D341Med (cell line): Measurements from ENCODE around the gene SCIN.
"Not testable (repeated sequence)": the region's sequence is repeated elsewhere in the genome, so short reads cannot be mapped to it uniquely, and the experiment has no call there.

Source experiments
- DNase-seq: peaks from one replicate; pipeline ENCODE4 v3.0.0; 2012; ENCODE audit warnings: low spot score

The SCIN gene

DNA sequence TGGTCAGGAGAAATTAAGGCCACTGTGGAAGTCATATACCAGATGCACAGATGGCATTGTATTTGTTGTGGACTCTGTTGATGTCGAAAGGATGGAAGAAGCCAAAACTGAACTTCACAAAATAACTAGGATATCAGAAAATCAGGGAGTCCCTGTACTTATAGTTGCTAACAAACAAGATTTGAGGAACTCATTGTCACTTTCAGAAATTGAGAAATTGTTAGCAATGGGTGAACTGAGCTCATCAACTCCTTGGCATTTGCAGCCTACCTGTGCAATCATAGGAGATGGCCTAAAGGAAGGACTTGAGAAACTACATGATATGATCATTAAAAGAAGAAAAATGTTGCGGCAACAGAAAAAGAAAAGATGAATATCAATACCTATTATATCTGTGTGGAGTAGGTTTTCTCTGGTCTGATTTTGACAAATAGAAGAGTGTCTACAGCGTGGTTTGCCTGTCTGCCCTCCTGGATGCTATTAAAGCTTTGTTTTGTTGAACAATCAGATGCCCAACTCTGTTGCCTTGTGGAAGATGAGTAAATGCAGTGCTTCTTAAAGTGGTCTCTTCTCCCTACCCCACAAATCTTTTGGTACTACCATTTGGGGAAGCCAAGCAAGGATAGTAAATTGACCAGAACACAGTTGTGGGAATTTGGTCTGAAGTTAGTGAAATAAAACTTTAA is 118.1 kb downstream of the SCIN start:
- not testable (repeated sequence) for DNase-seq

DNA sequence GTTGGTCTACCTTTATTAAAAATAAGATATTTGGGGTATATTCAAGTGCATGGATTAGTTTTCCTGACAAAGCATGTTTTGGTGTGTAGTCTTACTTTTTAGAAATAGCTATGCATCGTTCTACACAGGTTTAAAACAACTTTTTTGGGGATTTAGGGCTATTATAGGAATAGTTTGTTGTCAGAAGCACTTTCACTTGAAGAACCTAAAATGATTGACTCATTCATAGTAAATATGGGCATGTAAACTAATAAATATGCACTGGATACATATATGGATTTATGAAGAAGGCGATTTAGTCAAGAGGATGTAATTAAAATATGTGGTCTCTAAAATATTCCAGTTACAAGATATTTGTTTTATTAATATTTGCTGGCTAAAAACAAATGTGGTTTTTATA is 118.9 kb downstream of the SCIN start:
- no peak for DNase-seq

DNA sequence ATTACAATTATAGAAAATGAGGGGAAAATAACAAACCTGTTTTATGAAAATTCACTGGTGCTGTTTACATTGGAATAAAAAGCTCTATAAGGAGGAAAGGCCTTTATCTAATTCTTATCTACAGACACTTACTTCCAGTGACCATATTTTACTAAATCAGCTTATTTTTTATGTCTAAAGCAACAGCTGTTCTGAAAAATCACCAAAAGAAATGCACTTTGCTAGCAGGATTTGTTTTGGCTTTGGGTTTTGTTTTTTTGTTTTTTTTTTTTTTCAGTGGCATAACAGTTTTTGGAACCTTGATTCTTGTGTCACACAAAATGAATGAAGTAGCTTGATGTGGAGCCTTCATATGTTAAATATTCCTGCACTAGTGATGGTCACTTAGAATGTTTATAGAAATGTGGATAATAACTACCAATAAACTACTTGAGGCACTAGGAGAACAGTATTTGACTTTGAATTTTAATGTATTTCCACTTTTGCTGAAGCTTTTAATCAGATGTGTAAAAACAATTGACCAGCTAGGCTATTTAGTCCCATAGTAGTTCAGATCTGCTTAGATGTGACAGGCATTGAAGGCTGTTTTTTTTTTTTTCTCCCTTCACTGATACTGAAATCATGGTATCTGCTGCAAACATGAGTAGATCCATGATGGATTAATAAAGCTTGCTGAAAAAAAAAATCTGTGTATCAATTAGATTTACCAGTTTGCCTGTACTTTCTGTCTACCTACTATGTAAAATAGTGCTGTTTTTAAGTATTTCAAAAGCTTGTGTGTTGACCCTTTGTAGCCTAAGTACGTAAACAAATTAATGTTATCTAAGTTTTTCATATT is 119.7 kb downstream of the SCIN start:
- no peak for DNase-seq

GRCh38 chr7:12691388-12691787 is 120.9 kb downstream of the SCIN start:
- DNase-seq, result not testable (repeated sequence)

DNA sequence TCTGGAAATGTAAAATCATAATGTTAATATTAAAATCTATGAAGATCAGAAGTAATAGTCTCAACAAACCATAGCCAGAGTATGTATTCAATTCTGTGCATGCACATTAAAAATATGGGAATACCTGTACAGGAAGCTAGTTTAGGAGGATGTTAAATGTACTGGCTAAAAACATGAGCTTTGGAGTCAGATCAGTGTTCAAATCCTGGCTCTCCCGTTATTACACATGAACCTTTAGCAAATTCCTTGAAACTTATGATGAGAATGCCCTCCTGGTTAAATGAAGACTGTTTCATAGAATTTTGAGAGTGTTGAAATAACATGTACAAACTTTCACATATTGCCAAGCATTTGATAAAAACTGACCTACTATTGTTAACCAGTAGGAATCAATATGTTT is 121.5 kb downstream of the SCIN start:
- DNase-seq, result no peak

DNA sequence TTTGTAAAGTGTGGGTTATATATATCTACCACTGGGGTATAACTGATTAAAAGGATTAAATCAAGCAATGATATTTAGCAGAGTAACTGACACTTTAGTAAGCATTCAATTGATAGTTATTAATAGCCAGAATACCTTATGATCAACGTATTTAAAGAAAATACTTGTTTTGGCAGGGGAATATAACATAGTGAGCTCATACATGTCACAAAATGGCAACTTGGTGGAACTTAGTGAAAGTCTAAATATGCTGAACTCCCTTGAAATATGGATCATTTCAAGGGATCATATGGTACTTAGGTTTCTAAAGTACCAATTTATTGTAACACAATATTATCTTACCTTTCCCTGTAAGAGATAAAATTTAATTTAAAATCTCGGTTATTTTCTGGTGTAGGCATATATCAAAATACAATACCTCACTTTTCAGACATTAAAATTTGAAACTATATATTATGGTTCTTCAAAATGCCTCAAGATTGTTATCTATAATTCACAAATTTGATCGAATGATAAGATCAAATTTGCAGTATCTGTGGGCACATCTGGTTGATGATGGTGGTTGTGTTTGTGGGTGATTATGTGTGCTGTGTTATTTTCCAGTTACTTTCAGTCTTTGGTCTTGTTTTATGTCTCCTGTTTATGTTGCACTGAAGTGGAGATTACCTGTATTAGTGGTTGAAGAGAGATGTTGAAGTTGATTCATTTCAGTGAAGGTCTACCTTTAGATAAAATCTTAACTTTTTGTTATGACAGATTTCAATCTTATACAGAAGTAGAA is 122.1 kb downstream of the SCIN start:
- DNase-seq, result no peak

GRCh38 chr7:12694817-12695216 is 124.3 kb downstream of the SCIN start:
- DNase-seq, result no peak

GRCh38 chr7:12695965-12696364 is 125.4 kb downstream of the SCIN start:
- DNase-seq, result no peak

DNA sequence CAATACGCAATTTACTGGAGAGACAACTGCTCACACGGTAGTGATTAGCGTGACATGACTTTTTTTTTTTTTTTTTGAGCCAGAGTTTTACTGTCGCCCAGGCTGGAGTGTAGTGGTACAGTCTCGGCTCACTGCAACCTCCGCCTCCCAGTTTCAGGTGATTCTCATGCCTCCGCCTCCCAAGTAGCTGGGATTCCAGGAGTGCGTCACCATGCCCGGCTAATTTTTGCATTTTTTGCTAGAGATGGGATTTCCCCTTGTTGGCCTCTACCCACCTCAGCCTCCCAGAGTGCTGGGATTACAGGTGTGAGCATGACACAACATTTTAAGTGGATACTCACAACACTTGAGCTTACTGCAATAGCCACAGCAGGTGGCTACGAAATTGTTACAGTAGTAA is 128.8 kb downstream of the SCIN start:
- no peak for DNase-seq

- DNase-seq, result no peak
Measured at GRCh38 chr7:12701433-12701832, 130.9 kb downstream of the SCIN start.

DNA sequence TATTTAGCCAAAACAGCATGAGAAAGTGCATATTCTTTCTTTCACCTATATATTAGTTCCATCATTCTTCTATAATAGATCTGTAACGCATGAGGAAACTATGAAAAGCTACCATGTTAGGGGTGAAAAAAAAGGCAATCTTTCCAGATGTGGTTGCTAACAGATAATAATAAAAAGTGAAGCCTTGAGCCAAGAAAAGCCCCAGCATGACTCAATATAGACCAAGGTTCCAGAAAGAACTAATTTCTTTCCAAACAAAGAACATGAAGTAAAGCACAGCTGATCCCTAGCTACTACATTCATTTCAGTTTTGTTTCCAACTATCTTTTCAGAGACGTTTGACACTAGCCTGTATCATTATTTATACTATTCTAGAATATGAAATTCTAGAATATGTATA is 133.4 kb downstream of the SCIN start:
- DNase-seq, result no peak

DNA sequence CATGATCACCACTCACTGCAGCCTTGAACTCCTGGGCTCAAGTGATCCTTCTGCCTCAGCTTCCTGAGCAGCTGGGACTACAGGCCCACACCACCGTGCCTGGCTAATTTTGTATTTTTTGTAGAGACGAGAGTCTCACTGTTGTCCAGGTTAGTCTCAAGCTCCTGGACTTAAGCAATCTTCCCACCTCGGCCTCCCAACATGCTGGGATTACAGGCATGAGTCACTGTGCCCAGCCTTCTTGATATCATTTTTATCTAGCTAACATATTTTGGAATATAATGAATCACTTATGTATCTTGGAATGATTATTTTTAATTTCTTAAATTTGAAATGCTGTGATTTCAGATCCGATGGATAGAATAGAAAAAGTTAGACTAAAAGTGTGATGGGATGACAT is 135.4 kb downstream of the SCIN start:
- DNase-seq, result no peak

DNA sequence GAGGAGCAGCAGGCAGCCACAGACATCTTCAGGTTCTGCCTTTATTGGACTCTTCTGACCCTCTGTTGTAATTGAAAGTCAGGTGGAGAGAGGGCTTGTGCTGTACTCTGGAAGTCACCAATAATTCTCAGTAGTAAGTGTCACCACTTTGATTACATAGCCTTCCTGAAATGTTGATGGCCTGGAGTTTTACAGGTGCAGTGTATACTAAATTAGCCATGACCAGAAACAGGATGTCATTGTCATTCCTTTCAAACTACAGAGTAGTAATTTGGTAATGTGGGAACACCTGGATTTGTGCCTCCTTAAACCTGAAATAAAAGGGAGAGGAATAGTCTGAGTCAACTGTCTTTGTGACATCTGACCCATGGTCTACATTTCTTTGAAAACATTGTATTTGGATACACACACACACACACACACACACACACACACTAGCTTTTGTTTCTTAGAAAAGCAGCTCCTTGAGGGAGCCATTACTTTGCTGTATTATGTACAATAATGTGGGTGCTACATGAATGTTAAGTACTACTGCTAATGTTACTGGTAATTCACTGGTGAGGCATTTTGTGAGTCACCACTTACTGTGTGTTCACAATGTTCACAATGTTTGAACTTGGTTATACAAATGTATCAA is 136.5 kb downstream of the SCIN start:
- DNase-seq, result no peak

DNA sequence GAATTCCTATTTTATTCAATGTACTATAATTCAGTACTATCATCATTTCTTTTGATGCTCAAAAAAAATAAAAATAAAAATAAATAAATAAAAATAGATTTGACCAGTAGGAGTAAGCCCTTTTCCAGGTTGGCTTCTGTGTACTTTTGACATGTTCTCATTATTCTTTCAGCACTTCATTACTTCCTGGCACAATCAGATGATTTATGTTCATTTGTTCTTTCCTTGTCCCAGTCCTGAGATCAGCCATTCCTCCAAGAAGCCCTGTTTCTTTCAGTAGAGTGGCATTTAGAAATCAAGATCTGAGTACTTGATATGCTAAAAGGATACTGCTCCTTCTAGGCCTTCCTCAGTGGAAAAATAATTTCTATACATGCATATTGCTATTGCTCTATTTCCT is 137.8 kb downstream of the SCIN start:
- no peak for DNase-seq
